DOHH2 (cell line): ENCODE results near the gene SHROOM3.

Source experiments
- H3F3A ChIP-seq: fragments of 200-600 bp; sonication (generic), shearing (Covaris generic); 2 replicates; pipeline ENCODE4 v1.6.0; 2016; ENCODE audit warnings: antibody characterized with exemption, mild to moderate bottlenecking; ENCODE audit not compliant: control insufficient read depth, insufficient read depth
- H3K27ac ChIP-seq: fragments of 200-600 bp; sonication (generic); 2 replicates; pipeline ENCODE4 v1.5.1; 2014; ENCODE audit warnings: low read depth, mild to moderate bottlenecking, low read length, moderate library complexity
- H3K27me3 ChIP-seq: fragments of 200-600 bp; sonication (generic); 2 replicates; pipeline ENCODE4 v1.6.1; 2014; ENCODE audit warnings: mild to moderate bottlenecking, low read length, mixed read lengths; ENCODE audit not compliant: control insufficient read depth
- H3K36me3 ChIP-seq: fragments of 200-600 bp; sonication (generic); 2 replicates; pipeline ENCODE4 v1.6.1; 2014; ENCODE audit warnings: mild to moderate bottlenecking, low read length, moderate library complexity, mixed read lengths; ENCODE audit not compliant: control insufficient read depth
- H3K4me1 ChIP-seq: fragments of 200-600 bp; sonication (generic); 2 replicates; pipeline ENCODE4 v1.6.1; 2014; ENCODE audit warnings: mild to moderate bottlenecking, low read length, mixed read lengths; ENCODE audit not compliant: control insufficient read depth
- H3K4me2 ChIP-seq: fragments of 200-600 bp; sonication (generic); 2 replicates; pipeline ENCODE4 v1.6.0; 2014; ENCODE audit warnings: mild to moderate bottlenecking, low read length, moderate library complexity
- H3K4me3 ChIP-seq: fragments of 200-600 bp; sonication (generic); 2 replicates; pipeline ENCODE4 v1.5.1; 2014; ENCODE audit warnings: mild to moderate bottlenecking, low read length, mixed read lengths
- H3K79me2 ChIP-seq: fragments of 200-600 bp; sonication (generic); 2 replicates; pipeline ENCODE4 v1.6.1; 2014; ENCODE audit warnings: mild to moderate bottlenecking, low read length, mixed read lengths; ENCODE audit not compliant: control insufficient read depth
- H3K9me2 ChIP-seq: fragments of 200-600 bp; sonication (generic); replicated peaks from 2 replicates; pipeline ENCODE4 v1.6.1; 2014; ENCODE audit warnings: mild to moderate bottlenecking, low read length, mixed read lengths; ENCODE audit not compliant: control insufficient read depth
- H3K9me3 ChIP-seq: fragments of 200-600 bp; sonication (generic); 2 replicates; pipeline ENCODE4 v1.6.1; 2014; ENCODE audit warnings: antibody characterized with exemption, low read length, mixed read lengths; ENCODE audit not compliant: control insufficient read depth, insufficient read depth
- H4K20me1 ChIP-seq: fragments of 200-600 bp; sonication (generic); 2 replicates; pipeline ENCODE4 v1.6.0; 2014; ENCODE audit warnings: low read depth, mild to moderate bottlenecking, antibody characterized with exemption, low read length, moderate library complexity; ENCODE audit not compliant: control insufficient read depth, insufficient read depth
- EZH2phosphoT487 ChIP-seq: fragments of 200-600 bp; sonication (generic); IDR thresholded peaks from 2 replicates; pipeline ENCODE4 v1.6.1; 2017; ENCODE audit warnings: borderline replicate concordance, mild to moderate bottlenecking, antibody characterized with exemption, low read length, moderate library complexity, mixed read lengths
- TF ChIP-seq, protein P1 (sequence below): fragments of 200-600 bp; sonication (generic); IDR thresholded peaks from one replicate; pipeline ENCODE4 v1.5.1; 2014; ENCODE audit warnings: antibody characterized with exemption, mild to moderate bottlenecking, low read depth, low read length; ENCODE audit not compliant: poor library complexity, severe bottlenecking

SHROOM3 gene

DNA sequence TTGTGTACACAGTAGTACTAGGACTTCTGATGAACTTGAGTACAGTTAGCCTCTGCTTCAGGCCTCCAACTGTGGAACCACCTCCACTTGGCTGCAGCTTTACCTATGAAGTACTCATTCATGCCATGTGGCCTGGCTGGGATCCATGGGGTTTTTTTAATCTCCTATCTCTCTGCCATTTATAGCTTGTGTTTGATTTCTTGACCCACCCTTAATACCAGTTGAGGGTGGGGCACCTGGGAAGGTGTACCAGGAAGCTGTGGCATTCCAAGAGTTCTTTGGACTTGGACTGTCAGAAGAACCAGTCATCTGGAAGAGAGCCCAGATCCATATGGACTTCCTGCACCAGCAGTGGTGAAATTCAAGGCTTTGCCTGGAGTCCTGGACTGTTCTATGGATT is 230.1 kb downstream of the SHROOM3 start:
- Histone ChIP-seq H3K27ac (no peak overlapping the region), H3K36me3 (no peaks in the 10 kb centered on the region), H3K9me3 (no peaks in the 10 kb centered on the region), H3K4me2 (no peak overlapping the region), H3K4me3 (no peak overlapping the region), H3K4me1 (no peaks in the 10 kb centered on the region), H3K9me2 (no peaks in the 10 kb centered on the region), H4K20me1 (no peaks in the 10 kb centered on the region), H3F3A (no peaks in the 10 kb centered on the region), H3K79me2 (no peaks in the 10 kb centered on the region), H3K27me3 (no peaks in the 10 kb centered on the region)
- TF ChIP-seq EZH2phosphoT487: no peak
- TF ChIP-seq, protein P1, sequence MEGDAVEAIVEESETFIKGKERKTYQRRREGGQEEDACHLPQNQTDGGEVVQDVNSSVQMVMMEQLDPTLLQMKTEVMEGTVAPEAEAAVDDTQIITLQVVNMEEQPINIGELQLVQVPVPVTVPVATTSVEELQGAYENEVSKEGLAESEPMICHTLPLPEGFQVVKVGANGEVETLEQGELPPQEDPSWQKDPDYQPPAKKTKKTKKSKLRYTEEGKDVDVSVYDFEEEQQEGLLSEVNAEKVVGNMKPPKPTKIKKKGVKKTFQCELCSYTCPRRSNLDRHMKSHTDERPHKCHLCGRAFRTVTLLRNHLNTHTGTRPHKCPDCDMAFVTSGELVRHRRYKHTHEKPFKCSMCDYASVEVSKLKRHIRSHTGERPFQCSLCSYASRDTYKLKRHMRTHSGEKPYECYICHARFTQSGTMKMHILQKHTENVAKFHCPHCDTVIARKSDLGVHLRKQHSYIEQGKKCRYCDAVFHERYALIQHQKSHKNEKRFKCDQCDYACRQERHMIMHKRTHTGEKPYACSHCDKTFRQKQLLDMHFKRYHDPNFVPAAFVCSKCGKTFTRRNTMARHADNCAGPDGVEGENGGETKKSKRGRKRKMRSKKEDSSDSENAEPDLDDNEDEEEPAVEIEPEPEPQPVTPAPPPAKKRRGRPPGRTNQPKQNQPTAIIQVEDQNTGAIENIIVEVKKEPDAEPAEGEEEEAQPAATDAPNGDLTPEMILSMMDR: no peak

DNA sequence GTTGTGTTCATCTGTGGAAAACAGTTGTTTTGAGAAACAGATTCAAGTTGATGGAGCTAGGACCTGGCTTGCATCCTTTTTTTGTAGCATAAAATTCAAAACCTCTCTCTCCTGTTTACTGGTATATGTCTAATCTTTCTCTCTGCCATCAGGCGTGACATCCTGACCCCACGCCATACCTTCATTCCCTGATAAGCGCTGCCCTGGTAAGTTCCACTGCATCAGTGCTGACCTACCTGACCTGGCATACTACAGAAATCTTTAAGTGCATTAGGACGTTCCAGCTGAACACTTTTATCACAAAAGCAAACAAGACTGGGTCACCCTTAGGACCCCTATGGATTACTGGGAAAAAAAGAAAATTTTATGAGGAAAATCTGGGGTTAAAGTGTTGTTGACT is 230.7 kb downstream of the SHROOM3 start:
- Histone ChIP-seq H3K79me2 (no peaks in the 10 kb centered on the region), H3K9me3 (no peaks in the 10 kb centered on the region), H4K20me1 (no peaks in the 10 kb centered on the region), H3K9me2 (no peaks in the 10 kb centered on the region), H3K4me1 (no peaks in the 10 kb centered on the region), H3F3A (no peaks in the 10 kb centered on the region), H3K27me3 (no peaks in the 10 kb centered on the region), H3K27ac (no peak overlapping the region), H3K4me2 (no peak overlapping the region), H3K4me3 (no peak overlapping the region), H3K36me3 (no peaks in the 10 kb centered on the region)
- no peak for TF ChIP-seq EZH2phosphoT487
- TF ChIP-seq, protein P1: no peak

DNA sequence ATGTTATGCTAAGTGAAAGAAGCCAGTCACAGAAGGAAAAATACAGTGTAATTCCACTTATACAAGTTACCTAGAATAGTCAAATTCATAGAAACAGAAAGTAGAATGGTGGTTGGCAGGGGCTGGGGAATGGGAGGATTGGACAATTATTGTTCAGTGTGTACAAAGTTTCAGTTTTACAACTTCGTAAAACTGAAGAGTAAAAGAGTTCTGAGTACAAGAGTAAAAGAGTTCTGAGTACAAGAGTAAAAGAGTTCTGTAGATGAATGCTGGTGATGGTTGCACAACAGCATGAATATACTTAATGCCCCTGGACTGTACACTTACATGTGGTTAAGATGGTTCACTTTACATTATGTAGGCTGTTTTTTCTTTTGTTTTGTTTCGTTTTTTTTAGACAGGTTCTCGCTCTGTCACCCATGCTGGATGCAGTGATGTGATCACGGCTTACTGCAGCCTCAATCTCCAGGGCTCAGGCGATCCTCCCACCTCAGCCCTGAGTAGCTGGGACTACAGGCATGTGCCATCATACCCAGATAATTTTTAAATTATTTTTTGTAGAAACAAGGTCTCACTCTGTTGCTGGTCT is 232.0 kb downstream of the SHROOM3 start:
- H3F3A ChIP-seq: no peaks in the 10 kb centered on the region
- H3K9me2 ChIP-seq: no peaks in the 10 kb centered on the region
- H3K36me3 ChIP-seq: no peaks in the 10 kb centered on the region
- no peaks in the 10 kb centered on the region for H3K4me1 ChIP-seq
- H3K9me3 ChIP-seq: no peaks in the 10 kb centered on the region
- H3K4me2 ChIP-seq: no peak overlapping the region
- no peak overlapping the region for H3K4me3 ChIP-seq
- no peaks in the 10 kb centered on the region for H4K20me1 ChIP-seq
- TF ChIP-seq EZH2phosphoT487: no peak
- TF ChIP-seq, protein P1: no peak
- no peaks in the 10 kb centered on the region for H3K79me2 ChIP-seq
- no peaks in the 10 kb centered on the region for H3K27me3 ChIP-seq
- no peak overlapping the region for H3K27ac ChIP-seq

DNA sequence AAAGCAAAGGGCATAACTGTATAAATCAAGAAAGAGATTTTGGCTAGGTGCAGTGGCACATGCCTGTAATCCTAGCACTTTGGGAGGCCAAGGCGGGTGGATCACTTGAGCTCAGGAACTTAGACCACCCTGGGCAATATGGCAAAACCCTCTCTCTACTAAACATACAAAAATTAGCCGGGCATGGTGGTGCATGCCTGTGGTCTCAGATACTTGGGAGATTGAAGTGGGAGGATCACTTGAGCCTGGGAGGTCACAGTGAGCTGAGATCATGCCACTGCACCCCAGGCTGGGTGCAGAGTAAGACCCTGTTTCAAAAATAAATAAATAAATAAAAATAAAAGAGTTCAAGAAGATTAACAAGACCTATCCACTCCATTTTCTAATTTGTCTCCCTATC is 235.6 kb downstream of the SHROOM3 start:
- Histone ChIP-seq H3K4me1 (no peaks in the 10 kb centered on the region), H3K27ac (no peak overlapping the region), H3K36me3 (no peaks in the 10 kb centered on the region), H3K4me2 (no peak overlapping the region), H3K9me3 (no peaks in the 10 kb centered on the region), H3K27me3 (no peaks in the 10 kb centered on the region), H3K79me2 (no peaks in the 10 kb centered on the region), H3K4me3 (no peak overlapping the region), H3K9me2 (no peaks in the 10 kb centered on the region), H4K20me1 (no peaks in the 10 kb centered on the region), H3F3A (no peaks in the 10 kb centered on the region)
- TF ChIP-seq, protein P1: no peak
- TF ChIP-seq EZH2phosphoT487: no peak
